HS-27A (cell line): ENCODE measurements around the gene INTS4.
"Not testable (repeated sequence)": the region's sequence is repeated elsewhere in the genome, so short reads cannot be mapped to it uniquely, and the experiment has no call there.

Experiments used
- DNase-seq: peaks from one replicate; pipeline ENCODE4 v3.0.0-alpha.2; 2012; ENCODE audit warnings: low read depth, missing footprints

Gene INTS4

DNA sequence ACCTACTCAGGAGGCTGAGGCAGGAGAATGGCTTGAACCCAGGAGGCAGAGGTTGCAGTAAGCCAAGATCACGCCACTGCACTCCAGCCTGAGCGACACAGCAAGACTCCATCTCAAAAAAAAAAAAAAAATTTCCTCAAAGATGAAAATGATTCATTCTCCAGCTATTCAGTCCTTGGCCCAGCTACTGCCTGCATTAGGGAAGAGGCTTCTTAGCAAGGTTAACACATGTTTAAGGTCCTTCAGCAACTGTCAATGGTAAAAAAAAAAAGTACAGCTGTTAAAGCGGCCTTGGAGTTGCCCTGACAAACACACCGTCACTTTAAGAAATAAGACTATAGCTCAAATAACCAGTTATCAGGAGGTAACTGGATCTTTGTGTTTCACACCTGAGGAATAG, 116.2 kb downstream of the INTS4 start:
- peak; percentile 41 for DNase-seq

DNA sequence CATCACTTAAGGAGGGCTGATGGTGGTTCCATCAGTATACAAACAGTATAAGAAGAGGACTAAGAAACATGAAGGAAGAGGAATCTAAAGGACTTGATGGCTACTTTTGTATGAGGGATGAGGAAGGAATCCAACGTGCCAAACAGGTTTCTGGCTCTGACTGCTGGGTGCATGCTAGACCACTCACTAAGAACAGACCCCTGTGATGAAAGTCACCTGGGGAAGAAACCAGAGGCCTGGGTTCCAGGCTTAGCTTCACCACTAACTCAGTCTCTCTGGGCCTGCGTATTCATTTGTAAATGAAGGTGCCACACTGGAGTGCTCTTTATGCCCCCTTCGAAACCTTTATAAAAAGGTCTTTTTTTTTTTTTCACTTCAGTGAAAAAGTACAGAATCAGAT, 118.4 kb downstream of the INTS4 start:
- DNase-seq: no peak

DNA sequence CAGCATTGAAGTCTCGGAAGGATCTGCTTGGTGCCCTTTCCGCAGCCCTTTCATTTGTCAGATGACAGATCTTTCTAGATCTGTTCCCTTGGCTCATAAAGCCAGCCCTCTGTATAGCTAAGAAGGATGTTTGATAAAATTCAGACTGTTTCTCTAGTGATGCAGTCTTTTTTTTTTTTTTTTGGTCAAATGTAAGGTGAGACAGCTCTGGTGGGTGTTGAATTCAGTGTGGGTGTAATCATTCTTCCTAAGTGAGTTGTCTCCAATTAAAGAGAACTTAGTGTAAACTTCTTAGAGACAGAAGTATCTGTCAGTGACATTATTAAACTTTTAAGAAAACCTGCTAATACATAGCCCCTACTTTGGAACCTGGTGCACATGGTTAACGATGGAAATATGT, 120.3 kb downstream of the INTS4 start:
- DNase-seq: no peak

DNA sequence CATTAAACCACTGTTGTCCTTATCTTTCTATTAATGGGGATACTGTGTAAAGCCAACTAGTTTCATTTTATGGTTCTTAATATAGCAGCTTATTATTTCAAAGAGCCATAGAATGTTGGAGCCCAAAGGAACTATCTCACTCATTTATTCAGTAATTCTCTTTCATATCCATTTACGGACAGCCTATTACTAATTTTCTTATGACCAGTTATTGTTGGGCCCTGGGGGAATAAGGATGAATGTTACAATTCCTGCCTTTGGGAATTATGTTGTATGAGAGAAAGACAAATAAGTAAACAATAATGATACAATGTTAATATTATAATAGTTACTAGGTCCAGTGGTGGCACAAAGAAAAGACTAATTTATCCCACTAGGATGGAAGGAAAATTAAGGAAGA, 121.1 kb downstream of the INTS4 start:
- no peak for DNase-seq

DNA sequence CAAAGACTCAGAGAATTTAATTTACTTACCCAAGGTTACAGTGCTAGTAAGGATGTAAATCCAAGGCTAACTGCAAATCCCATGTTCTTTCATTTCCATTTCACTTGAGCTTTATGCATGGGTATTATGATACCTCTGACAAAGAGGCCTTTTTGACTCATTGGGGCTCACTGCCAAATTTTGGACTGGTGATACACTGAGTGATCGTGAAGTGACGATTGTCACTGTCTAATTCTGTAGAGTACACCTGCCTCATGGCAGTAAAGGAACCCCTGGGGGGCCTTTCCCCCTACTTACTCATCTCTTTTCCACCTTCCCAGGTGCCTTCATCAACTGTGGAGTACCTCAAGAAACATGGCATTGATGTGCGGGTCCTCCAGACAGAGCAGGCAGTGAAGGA, 122.6 kb downstream of the INTS4 start:
- DNase-seq: no peak

DNA sequence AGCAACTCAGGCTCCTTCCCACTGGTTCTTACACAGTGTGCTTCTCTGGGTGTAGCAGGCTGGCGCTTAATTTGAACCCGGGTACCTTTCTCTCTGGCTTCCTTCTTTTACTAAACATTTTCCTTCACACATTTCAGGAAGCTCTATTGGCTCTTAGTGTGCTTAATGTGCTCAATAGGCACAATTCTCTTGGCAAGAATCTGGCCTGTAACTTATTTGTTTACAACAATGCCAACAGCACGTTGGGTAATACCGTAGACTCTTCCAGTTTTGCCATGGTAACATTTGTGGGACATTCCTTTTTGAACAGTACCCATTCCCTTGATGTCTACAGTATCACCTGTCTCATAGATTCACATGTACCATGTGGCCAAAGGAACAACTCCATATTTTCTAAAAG, 125.7 kb downstream of the INTS4 start:
- DNase-seq: no peak

DNA sequence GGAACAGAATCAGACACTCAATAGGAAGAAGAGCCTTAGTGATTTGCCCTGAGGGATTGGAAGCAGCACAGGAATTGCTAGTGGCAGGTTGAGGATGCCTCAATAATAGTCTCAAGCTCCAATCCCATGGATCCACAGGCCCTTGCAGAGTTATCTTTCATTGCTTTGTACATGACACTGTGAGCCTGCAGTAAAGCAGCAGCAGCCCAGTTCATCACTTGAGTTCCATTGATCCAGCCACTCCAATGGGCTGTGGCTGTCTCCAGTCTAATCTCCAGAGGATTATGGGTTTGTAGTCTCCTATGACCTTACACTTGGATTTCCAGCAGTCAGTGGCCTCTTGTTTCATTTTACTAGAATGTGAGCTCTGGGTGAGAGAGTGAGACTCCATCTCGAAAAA, 128.1 kb downstream of the INTS4 start:
- no peak for DNase-seq

DNA sequence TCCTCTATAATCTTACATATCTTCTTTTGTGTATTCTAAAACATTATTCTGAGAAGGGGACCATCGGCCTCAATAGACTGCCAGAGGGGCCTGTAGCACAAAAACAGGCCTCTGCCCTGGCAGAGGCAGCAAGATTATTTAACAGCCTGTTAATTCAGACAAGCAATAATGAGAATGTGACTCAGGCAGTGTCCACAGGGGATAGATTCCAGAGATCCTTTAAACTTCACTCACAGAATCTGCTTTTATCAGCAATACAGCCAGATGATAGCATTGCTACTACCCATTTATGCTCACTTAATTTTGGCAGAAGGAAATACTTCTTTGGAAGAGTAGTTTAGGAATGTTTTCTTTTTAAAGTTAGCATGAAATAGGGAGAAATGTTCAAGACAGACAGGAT, 128.7 kb downstream of the INTS4 start:
- no peak for DNase-seq

DNA sequence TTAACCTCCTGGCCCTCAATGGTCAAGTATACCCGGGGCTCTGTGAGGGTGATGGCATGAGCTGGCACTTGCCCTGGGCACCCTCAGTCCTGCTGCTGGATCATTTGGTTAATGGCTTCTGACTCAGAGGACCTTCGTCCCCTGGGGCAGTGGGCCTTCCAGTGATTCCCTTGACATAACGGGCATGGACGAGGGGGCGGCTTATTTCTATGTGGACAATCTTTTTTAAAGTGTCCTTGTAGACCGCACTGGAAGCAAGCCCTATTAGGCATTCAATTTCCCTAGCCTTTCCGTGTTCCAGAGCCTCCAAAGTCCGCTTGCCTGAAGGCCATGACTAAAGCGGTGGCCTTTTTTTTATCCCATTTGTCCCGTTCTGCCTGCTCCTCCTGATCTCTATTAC, 133.0 kb downstream of the INTS4 start:
- not testable (repeated sequence) for DNase-seq

DNA sequence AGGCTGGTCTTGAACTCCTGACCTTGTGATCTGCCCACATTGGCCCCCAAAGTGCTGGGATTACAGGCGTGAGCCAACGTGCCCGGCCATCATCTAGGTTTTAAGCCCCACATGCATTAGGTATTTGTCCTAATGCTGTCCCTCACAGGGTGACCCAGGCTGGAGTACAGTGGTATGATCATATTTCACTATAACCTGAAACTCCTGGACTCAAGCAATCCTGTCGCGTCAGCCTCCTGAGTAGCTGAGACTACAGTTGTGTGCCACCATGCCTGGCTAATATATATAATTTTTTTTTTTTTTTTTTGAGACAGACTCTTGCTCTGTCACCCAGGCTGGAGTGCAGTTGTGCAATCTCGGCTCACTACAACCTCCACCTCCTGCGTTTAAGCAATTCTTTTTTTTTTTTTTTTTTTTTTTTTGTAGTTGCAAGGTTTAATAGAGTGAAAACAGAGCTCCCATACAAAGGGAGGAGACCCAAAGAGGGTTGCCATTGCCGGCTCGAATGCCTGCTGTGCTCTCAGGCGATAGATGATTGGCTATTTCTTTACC, 136.5 kb downstream of the INTS4 start:
- not testable (repeated sequence) for DNase-seq

DNA sequence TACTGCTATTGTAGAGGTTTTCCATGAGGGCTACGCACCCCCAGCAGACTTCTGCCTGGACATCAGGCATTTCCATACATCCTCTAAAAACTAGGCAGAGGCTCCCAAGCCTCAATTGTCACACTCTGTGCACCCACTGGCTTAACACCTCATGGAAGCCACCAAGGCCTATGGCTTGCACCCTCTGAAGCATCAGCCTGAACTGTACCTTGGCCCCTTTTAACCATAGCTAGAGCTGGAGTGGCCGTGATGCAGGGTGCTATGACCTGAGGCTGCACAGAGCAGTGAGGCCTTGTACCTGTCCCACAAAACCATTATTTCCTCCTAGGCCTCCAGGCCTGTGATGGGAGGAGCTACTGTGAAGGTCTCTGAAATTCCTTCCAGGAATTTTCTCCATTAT, 139.6 kb downstream of the INTS4 start:
- DNase-seq: no peak

DNA sequence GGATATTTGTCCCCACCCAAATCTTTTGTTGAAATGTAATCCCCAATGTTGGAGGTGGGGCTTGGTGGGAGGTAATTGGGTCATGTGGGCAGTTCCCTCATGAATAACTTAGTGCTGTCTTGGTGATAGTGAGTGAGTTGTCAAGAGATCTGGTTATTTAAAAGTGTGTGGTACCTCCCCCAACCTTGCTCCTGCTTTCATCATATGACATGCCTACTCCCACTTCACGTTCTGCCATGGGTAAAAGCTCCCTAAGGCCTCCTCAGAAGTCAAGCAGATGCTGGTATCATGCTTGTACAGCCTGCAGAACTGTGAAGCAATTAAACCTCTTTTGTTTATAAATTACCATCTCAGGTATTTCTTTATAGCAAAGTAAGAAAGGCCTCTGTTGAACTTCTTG, 143.0 kb downstream of the INTS4 start:
- no peak for DNase-seq

DNA sequence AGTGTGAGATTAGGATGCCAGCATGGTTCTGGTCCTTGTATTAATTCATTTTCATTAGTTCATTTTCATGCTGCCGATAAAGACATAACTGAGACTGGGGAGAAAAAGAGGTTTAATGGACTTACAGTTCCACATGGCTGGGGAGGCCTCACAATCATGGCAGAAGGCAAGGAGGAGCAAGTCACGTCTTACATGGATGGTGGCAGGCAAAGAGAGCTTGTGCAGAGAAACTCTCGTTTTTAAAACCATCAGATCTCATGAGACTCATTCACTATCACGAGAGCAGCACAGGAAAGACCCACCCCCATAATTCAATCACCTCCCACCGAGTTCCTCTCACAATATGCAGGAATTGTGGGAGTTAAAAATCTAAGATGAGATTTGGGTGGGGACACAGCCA, 150.8 kb downstream of the INTS4 start:
- not testable (repeated sequence) for DNase-seq

DNA sequence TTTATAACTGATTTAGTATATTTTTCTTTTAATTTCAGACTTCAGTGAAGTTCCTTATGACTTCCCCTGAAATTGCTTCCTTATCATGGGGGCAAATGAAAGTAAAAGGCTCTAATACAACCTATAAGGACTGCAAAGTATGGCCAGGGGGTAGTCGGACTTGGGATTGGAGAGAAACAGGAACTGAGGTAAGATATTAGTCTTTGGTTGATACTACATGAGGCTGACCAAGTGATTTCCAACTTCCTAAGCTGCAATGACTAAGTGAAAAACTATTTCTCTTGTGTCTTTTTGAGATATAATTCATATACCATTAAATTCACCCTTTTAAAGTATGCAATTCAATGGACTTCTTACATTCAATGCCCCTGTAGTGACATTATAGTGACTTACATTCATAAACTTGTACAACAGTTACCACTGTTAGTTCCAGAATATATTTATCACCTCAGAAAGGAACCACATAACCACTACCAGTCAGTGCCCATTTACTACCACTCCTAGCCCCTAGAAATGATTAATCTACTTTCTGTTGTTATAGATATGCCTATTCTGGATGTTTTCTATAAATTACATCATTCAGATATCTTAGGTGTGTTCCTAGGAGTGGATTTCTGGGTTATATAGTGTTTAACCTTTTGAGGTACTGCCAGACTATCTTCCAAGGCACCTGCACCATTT, 151.9 kb downstream of the INTS4 start:
- no peak for DNase-seq

DNA sequence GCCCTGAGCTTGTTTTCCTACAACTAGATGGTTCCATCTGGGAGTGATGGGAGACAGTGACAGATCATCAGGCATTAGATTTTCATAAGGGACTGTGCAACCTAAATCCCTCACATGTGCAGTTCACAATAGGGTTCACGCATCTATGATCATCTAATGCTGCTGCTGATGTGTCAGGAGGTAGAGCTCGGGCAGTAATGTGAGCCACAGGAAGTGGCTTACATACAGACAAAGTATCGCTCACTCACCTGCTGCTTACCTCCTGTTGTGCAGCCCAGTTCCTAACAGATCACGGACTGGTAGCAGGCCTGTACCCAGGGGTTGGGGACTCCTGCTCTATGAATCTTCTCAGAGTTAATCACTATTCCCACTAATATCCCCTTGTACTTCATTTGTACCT, 161.2 kb downstream of the INTS4 start:
- DNase-seq: no peak

DNA sequence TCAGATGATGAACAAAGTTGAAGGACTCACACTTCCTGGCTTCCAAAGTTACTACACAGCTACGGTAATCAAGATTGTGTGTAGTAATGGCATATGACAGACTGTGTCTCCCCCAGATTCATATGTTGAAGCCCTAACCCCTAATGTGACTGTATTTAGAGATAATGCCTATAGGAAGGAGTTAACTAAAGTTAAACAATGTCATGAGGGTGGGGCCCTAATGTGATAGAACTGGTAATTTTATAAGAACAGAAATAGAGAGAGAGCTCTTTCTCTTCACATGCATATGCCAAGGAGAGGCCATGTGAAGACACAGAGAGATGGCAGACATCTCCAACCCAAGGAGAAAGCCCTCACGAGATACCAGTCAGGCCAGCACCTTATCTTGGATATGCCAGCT, 165.5 kb downstream of the INTS4 start:
- no peak for DNase-seq
